NCI-H774 (cell line): Measurements from ENCODE around the gene MORC1.
"Not testable (repeated sequence)": the region's sequence is repeated elsewhere in the genome, so short reads cannot be mapped to it uniquely, and the experiment has no call there.

Experiments
- DNase-seq: peaks from one replicate; lab custom pipeline; 2025; lab: John Stamatoyannopoulos, UW

Gene MORC1

GRCh38 chr3:109112946-109113760 lies 4.8 kb downstream of the MORC1 start:
- no peak for DNase-seq

DNA sequence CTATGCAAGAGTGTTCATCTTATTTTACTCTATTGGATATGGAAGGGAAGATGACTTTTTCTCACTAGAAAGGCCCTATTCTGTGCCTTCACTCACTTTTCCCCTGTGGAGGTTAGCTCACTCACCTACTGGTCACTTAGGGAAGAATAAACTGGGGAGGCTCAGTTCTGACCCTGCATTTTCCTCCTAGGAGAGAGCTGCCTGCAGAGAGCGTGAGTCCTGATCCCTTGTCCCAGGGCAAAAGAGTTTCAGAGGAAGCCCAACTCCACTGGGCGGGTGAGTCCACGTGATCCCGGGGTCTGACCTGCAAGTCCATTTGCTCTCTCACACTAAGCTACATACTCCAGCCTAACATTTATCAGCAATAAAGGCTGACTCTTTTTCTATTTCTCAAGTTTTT lies 8.4 kb downstream of the MORC1 start:
- DNase-seq = no peak

DNA sequence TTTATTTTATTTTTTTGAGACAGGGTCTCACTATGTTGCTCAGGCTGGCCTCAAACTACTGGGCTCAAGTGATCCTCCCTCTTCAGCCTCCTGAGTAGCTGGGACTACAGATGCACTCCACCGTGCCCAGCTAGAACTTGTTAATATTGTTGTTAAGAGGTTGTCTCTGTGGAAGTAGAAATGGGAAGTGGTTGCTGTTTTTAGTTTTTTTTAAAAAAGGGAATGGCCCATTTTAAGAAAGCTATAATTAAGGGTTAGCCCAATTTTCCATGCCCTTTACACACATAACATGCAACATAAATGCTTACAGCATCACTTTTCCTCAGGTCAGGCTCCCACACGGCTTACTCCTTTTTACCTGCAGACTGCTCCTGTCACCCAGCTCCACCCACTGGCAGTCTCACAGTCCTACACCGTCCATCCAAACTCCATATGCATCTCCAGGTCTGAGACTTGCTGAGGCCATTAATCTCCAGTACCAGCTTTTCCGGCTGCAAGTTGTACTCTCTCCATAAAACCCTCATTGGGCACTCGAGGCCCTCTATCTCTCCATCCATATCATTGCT lies 19.8 kb downstream of the MORC1 start:
- no peak for DNase-seq

GRCh38 chr3:109095166-109095565 lies 22.8 kb downstream of the MORC1 start:
- DNase-seq = no peak

DNA sequence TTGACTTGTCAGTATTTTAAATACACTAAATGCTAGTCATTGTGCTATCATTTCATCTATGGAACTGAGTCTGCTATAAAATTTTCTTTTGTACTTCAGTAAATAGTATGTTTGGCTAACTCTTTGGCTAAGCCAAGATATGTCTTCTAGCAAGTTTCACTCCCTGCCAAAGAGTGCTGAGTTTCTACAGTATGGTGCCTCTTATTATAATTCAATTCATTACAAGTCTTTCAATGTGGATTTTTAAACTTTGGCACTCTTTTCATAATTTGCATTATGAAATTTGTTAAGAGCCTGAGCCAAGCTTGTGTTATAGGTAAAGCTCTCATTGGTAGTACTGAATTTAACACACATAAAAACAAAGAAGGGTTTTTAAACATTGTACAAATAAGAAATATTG lies 24.4 kb downstream of the MORC1 start:
- no peak for DNase-seq

GRCh38 chr3:109091846-109092245 lies 26.1 kb downstream of the MORC1 start:
- no peak for DNase-seq

GRCh38 chr3:109089265-109089664 lies 28.7 kb downstream of the MORC1 start:
- DNase-seq = no peak

GRCh38 chr3:109081746-109082510 lies 36.0 kb downstream of the MORC1 start:
- no peak for DNase-seq

- not testable (repeated sequence) for DNase-seq
These were observed 37.8 kb downstream of the MORC1 start for GRCh38 chr3:109080090-109080489.

- no peak for DNase-seq
These were observed 44.8 kb downstream of the MORC1 start for GRCh38 chr3:109073116-109073515.

DNA sequence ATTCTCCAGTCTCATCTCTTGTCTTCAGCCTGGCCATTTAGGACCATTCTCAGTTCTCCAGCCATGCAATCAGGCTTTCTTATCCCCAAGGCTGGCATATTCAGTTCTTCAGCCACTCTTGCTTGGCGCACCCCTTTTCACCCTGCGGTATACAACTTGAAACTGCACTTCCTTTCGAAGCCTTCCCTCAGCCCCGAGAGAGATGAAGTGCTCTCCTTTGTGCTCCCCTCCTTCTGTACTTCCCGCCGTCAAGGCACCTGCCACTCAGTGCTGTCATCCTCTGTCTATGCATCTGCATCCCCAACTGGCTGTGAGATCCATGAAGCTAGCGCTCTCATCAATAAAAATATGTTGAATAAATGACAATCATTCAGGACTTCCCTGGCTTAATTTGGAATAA lies 45.7 kb downstream of the MORC1 start:
- no peak for DNase-seq

DNA sequence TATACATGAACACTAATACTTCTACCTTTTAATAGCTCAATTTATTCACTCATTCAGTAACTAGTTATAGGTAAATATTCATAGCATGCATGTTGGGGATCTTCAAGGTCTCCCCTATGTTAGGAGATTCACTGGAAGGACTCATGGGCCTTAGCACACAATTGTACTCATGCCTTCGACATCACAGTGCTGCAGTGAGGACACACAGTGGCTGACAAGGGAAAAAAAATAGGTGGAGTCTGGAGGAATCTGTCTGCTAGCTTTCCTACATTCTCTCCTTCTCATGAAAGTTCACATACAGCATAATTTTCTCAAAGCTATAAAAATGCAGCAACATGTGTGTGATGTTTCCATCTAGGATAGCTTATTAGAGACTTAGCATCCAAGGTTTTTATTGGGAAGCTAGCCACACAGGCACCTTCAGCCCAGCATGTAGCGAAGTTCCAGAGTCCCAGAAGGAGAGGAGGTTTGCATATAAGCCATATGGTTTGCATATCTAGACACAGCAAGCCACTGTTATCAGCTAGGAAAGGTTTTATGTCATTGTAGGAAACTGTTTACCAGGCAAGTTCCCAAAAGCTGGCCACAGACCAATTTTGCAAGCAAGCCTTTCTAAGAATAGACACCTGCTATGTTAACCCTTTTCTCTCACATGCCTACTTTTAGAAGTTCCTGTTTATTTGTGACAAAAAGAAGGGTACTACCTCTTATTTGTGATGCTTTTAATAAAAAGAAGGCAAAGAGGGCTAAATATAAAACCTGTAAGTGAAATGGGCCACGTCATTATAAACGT lies 46.4 kb downstream of the MORC1 start:
- DNase-seq = no peak

DNA sequence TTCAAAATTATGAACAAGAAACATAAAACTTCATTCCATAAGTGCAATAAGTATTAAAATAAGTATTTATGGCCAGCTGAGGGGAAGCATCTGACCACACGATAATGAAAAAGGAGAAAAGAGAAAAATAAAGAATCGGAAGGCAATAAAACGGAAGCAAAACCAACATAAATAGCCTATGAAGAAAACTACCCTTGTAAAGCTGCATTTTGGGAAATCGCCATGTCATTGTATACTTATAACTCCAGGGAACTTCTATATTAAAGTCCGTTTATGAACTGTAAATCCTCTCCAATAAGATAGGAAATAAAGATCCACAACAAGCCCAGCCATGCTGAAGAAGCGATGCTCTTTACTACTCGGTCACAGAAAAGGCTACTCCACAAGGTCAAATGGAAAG lies 47.7 kb downstream of the MORC1 start:
- DNase-seq = no peak

DNA sequence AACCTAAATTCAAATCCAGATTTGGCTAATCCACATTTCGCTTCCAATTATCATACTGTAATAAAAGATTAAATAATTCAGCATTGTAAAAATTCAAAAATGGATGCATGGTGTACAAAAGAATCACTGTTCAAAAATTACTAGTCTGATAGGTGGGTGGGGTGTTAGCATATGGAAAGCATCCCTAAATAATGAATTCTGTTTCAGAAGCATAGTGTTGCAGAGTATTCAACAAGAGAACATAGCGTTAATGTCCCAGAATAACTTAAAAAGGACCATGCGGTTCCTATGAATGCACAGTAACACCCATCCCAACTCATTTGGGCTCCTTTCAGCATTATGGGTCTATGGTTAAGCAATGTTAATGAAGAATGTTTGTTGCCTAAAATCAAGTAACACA lies 51.1 kb downstream of the MORC1 start:
- no peak for DNase-seq

- DNase-seq = no peak
These were observed 58.7 kb downstream of the MORC1 start for GRCh38 chr3:109059264-109059663.

DNA sequence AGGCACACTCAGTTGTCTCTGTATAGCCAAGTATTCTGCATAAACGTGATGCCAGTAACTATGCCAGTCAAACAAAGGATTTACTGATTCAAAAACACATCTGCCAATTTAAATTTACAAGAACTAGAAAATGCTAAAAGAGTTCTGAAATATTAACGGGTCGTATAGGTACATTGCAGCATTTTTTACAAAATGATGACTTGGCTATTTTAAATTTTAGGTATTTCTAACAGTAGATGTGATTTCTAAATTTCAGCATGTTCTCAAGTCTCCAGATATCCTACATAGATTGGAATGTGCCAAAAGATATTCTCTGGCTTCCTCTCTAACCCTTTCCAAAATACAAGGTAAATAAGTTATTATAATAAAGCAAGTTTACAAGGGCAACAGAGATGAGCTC lies 60.3 kb downstream of the MORC1 start:
- DNase-seq = no peak

GRCh38 chr3:109057056-109057455 lies 60.9 kb downstream of the MORC1 start:
- no peak for DNase-seq

- DNase-seq = no peak
These were observed 67.3 kb downstream of the MORC1 start for GRCh38 chr3:109050591-109051167.

DNA sequence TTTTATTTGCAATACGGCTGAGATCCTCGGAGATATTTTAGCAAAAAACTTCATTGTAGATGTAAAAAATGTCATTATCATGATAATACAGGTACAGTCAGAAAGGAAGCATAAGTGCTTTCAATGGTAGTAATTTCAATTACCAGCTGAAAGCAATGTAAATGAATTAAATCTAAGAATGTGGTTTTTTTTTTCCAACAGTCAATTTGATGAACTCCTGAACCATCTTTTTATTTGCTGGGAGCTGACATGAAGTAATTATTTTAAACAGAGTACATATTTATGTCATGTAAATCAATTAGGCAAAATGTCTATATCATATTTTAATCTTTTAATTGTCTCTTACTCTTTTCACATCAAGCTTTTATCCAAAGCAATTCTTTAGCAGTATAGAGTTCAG lies 70.6 kb downstream of the MORC1 start:
- DNase-seq = no peak

- no peak for DNase-seq
These were observed 72.5 kb downstream of the MORC1 start for GRCh38 chr3:109045271-109046040.

- DNase-seq = no peak
These were observed 82.9 kb downstream of the MORC1 start for GRCh38 chr3:109035082-109035481.
